ENCODE results near the gene ATF7. TPM values are rescaled to one million over a fixed set of nuclear protein-coding genes. Genes with fewer than 3 reads are reported as not detected.

The ATF7 gene
- total and polyA plus RNA-seq, 2 of the 13 experiments (the other 11 are each of a cell fraction or from before 2014, with no cell fraction given), result 9.6 to 16.2 TPM

DNA sequence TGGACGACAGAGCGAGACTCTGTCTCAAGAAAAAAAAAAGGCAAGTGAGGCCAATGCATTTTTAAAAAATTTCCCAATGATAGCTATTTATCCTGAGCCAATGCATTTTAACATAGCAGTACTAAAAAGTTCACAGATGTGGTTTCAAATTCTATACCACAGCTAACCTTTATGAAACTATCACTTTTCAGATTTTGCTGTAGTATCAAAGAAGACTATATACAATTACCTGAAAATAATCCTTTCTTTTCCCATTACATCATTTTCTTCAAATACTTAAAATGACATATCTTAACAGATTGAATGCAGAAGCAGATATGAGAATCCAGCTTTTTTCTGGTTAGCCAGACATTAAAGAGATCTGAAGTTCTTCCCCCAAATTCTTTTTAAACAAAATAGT lies 13.2 kb downstream of the ATF7 start:
- Histone ChIP-seq H3K9me3 (ENCODE audit: low read length) (no peaks in the 10 kb centered on the region), H4K20me1 (ENCODE audit: insufficient read depth, low read length) (no peaks in the 10 kb centered on the region), H3K36me3 (replicated peaks in 1 of 2; ENCODE audit: control insufficient read depth in 1 of 2, insufficient read depth in 2 of 2, low read length in 2 of 2) (peaks cover 0 to 7% of the 10 kb centered on the region in 2 experiments; a peak in 2 of 5 replicates), H3K27me3 (ENCODE audit: control insufficient read depth in 1 of 2, insufficient read depth in 2 of 2, low read length in 2 of 2) (no peaks in the 10 kb centered on the region), H3K27ac (ENCODE audit: extremely low read length, insufficient read depth, low read length) (no peak overlapping the region), H3K4me1 (ENCODE audit: insufficient read depth, low read length) (peaks cover 6% of the 10 kb centered on the region; the same call in 1 of the 2 replicates), H3K79me2 (ENCODE audit: insufficient read depth, low read length) (peaks cover 18% of the 10 kb centered on the region), H3K4me3 (replicated peaks in 1 of 3; ENCODE audit: insufficient read depth in 1 of 3, low read depth in 2 of 3, low read length in 3 of 3) (no peak overlapping the region), H3K4me2 (ENCODE audit: low read depth, low read length) (no peak overlapping the region), H3K9ac (ENCODE audit: insufficient read depth, low read depth, low read length) (no peak overlapping the region), H2AFZ (ENCODE audit: low read length) (no peak overlapping the region)
- in situ Hi-C loops (cut with HindIII; ENCODE audit: extremely low pct_ligation_motif_present, low pct_unique_long_range_greater_than_20kb) (no loop called here), intact Hi-C loops (cut with micrococcal nuclease; ENCODE audit: unreplicated experiment) (no loop called here)
- no TSS peak for BruUV-seq (replicated peaks)
- POLR2A ChIA-PET, result interaction anchor here (0.5 kb wide), 1 partner anchor 66 kb away, joined by 3 read pairs; no protein-coding TSS in a partner anchor
- FAIRE-seq (no peak), ATAC-seq (no peak), DNase-seq (ENCODE audit: low spot score) (no peak)
- CTCF ChIA-PET (ENCODE audit: low intra/inter-chr PET ratio, low total read pairs), result no interaction called here
- no peak for TF ChIP-seq HNF4A (CRISPR knock-in tag; IDR thresholded peaks at IDR 0.05)
- TF ChIP-seq, protein P1, sequence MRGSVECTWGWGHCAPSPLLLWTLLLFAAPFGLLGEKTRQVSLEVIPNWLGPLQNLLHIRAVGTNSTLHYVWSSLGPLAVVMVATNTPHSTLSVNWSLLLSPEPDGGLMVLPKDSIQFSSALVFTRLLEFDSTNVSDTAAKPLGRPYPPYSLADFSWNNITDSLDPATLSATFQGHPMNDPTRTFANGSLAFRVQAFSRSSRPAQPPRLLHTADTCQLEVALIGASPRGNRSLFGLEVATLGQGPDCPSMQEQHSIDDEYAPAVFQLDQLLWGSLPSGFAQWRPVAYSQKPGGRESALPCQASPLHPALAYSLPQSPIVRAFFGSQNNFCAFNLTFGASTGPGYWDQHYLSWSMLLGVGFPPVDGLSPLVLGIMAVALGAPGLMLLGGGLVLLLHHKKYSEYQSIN (CRISPR knock-in tag; IDR thresholded peaks at IDR 0.05; ENCODE audit: borderline replicate concordance), result no peak
- TF ChIP-seq, protein P2, sequence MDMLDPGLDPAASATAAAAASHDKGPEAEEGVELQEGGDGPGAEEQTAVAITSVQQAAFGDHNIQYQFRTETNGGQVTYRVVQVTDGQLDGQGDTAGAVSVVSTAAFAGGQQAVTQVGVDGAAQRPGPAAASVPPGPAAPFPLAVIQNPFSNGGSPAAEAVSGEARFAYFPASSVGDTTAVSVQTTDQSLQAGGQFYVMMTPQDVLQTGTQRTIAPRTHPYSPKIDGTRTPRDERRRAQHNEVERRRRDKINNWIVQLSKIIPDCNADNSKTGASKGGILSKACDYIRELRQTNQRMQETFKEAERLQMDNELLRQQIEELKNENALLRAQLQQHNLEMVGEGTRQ (IDR thresholded peaks at IDR 0.05; ENCODE audit: low read depth, low read length), result no peak
- TF ChIP-seq, protein P2 (CRISPR knock-in tag; IDR thresholded peaks at IDR 0.05; ENCODE audit: borderline replicate concordance), result no peak
- no peak for TF ChIP-seq ZNF460 (CRISPR knock-in tag; IDR thresholded peaks at IDR 0.05; ENCODE audit: borderline replicate concordance)
- TF ChIP-seq, protein P3, sequence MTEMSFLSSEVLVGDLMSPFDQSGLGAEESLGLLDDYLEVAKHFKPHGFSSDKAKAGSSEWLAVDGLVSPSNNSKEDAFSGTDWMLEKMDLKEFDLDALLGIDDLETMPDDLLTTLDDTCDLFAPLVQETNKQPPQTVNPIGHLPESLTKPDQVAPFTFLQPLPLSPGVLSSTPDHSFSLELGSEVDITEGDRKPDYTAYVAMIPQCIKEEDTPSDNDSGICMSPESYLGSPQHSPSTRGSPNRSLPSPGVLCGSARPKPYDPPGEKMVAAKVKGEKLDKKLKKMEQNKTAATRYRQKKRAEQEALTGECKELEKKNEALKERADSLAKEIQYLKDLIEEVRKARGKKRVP (CRISPR knock-in tag; IDR thresholded peaks at IDR 0.05), result no peak
- no peak for TF ChIP-seq SP2 (CRISPR knock-in tag; IDR thresholded peaks at IDR 0.05)
- no peak for TF ChIP-seq ZNF207 (IDR thresholded peaks at IDR 0.05; ENCODE audit: borderline replicate concordance)
- TF ChIP-seq, protein P4, sequence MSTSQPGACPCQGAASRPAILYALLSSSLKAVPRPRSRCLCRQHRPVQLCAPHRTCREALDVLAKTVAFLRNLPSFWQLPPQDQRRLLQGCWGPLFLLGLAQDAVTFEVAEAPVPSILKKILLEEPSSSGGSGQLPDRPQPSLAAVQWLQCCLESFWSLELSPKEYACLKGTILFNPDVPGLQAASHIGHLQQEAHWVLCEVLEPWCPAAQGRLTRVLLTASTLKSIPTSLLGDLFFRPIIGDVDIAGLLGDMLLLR (CRISPR knock-in tag; IDR thresholded peaks at IDR 0.05), result no peak
- no peak for TF ChIP-seq KAT8 (CRISPR knock-in tag; IDR thresholded peaks at IDR 0.05)
- no peak for TF ChIP-seq ATF1 (CRISPR knock-in tag; IDR thresholded peaks at IDR 0.05)
- no peak for TF ChIP-seq MAFK (conservative IDR thresholded peaks at IDR 0.05 in 1 of 2, IDR thresholded peaks at IDR 0.05 in 1 of 2; ENCODE audit: low read length in 2 of 2)
- no peak for TF ChIP-seq ZNF839 (CRISPR knock-in tag; IDR thresholded peaks at IDR 0.05; ENCODE audit: borderline replicate concordance)
- TF ChIP-seq NFIB (CRISPR knock-in tag; IDR thresholded peaks at IDR 0.05; ENCODE audit: borderline replicate concordance), result no peak
- no peak for TF ChIP-seq SMYD3 (CRISPR knock-in tag; IDR thresholded peaks at IDR 0.05)
- TF ChIP-seq, protein P5, sequence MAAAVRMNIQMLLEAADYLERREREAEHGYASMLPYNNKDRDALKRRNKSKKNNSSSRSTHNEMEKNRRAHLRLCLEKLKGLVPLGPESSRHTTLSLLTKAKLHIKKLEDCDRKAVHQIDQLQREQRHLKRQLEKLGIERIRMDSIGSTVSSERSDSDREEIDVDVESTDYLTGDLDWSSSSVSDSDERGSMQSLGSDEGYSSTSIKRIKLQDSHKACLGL (CRISPR knock-in tag; IDR thresholded peaks at IDR 0.05), result no peak
- TF ChIP-seq HDAC6 (IDR thresholded peaks at IDR 0.05; ENCODE audit: low read depth, low read length), result no peak
- TF ChIP-seq NBN (conservative IDR thresholded peaks at IDR 0.05), result no peak
- TF ChIP-seq ZNF335 (CRISPR knock-in tag; IDR thresholded peaks at IDR 0.05), result no peak
- TF ChIP-seq ZNF251 (CRISPR knock-in tag; IDR thresholded peaks at IDR 0.05), result no peak
- TF ChIP-seq ZNF737 (CRISPR knock-in tag; IDR thresholded peaks at IDR 0.05; ENCODE audit: borderline replicate concordance), result no peak
- 94% methylated on average over 2 of the region's 2 CpGs for WGBS (ENCODE audit: low lambda C conversion rate)

Measured in HepG2 (cell line).